ENCODE results near the gene TIMM44. TPM values are rescaled to one million over a fixed set of nuclear protein-coding genes. Genes with fewer than 3 reads are reported as not detected.
A peak's percentile ranks its signal among the peaks of the same experiment; 100 is the strongest.

TIMM44 gene
- polyA plus RNA-seq, 1 experiment, result 56.6 TPM

DNA sequence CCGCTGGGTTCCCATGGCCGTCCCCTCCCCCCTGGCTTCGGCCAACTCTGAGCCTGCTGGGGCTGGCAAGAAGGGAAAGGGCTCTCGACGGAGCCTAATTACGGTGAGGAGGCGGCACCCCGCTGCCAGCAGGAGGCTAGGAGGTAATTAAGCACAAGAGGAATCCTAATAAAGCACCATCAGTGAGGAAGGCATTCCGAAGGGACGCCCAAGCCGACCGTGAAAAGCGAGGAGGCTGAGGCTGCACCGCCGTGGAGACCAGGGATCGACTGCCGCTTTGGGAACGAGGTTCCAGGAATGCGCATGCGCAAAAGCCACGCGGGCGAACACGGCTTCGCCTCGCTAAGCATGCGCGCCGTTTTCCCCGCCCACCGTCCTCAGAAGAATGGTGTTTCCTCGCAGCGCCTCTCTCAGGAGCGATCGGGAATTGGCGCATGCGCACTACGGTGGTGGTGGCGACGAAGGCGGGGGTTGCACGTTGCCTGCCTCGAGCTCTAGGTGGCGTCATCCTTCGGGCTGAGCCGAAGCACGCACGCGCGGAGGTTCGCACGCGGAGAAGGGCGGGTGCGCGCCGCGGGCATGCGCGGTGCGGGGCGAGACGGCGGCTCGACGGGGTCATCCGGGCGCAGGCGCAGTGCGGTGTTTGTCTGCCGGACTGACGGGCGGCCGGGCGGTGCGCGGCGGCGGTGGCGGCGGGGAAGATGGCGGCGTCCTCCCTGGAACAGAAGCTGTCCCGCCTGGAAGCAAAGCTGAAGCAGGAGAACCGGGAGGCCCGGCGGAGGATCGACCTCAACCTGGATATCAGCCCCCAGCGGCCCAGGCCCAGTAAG, 40.0 kb downstream of the TIMM44 start, which contains the start of gene MAP2K7:
TSS of gene MAP2K7 (plus strand) at position 634 of the 830 bp plus-strand sequence. CDS start at position 702, 68 bp downstream.
- ChIA-PET CTCF (interaction anchor here (0.7 to 1.6 kb wide), 11 partner anchors 9 to 55 kb away, joined by 3 to 8 read pairs (median 4); partner anchors contain the start of gene TIMM44), POLR2A (interaction anchor here (1.0 to 1.3 kb wide), 2 partner anchors 16 to 34 kb away, joined by 3 read pairs; partner anchors contain the start of gene SNAPC2)
- peak; percentile 93 for DNase-seq (ENCODE audit: low read depth)
- TF ChIP-seq, protein P1, sequence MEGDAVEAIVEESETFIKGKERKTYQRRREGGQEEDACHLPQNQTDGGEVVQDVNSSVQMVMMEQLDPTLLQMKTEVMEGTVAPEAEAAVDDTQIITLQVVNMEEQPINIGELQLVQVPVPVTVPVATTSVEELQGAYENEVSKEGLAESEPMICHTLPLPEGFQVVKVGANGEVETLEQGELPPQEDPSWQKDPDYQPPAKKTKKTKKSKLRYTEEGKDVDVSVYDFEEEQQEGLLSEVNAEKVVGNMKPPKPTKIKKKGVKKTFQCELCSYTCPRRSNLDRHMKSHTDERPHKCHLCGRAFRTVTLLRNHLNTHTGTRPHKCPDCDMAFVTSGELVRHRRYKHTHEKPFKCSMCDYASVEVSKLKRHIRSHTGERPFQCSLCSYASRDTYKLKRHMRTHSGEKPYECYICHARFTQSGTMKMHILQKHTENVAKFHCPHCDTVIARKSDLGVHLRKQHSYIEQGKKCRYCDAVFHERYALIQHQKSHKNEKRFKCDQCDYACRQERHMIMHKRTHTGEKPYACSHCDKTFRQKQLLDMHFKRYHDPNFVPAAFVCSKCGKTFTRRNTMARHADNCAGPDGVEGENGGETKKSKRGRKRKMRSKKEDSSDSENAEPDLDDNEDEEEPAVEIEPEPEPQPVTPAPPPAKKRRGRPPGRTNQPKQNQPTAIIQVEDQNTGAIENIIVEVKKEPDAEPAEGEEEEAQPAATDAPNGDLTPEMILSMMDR (IDR thresholded peaks at IDR 0.05; ENCODE audit: insufficient read depth, low read depth, low read length), result peak; percentile 67
- Histone ChIP-seq H3K36me3 (ENCODE audit: control insufficient read depth, insufficient read depth, low read length) (peaks cover 8% of the 10 kb centered on the region), H3K4me3 (ENCODE audit: low read depth, low read length) (peak within 1 kb of the TSS; percentile 82), H3K27me3 (ENCODE audit: control insufficient read depth, insufficient read depth, low read length) (no peaks in the 10 kb centered on the region)

DNA sequence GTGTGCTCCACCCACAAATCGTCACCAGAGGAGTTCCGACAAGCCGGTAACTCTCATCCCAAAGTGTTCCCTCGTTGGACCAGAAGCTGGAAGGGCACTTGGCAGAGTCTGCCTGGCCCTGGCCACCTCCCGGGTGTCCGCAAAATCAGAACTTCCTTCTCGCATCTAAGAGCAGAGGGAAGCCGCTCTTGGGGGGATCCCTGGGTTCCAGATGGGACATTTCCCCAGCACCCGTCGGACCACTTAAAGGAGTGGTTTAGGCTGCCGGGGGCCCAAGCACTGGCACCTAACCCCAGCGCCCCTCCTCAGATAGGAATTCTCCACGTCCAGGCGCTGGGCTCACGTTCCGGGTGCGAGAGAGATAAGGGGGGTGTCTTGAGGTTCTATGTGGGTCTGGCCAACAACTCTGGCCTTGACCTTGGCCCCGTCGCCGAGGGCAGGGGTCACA, 40.6 kb downstream of the TIMM44 start:
- TF ChIP-seq, protein P1 (IDR thresholded peaks at IDR 0.05; ENCODE audit: insufficient read depth, low read depth, low read length), result no peak
- Histone ChIP-seq H3K4me3 (ENCODE audit: low read depth, low read length) (peak overlapping the region; percentile 45), H3K36me3 (ENCODE audit: control insufficient read depth, insufficient read depth, low read length) (peaks cover 8% of the 10 kb centered on the region), H3K27me3 (ENCODE audit: control insufficient read depth, insufficient read depth, low read length) (no peaks in the 10 kb centered on the region)
- no peak for DNase-seq (ENCODE audit: low read depth)
- ChIA-PET CTCF (interaction anchor here (0.9 to 1.2 kb wide), 4 partner anchors 8 to 20 kb away, joined by 3 to 5 read pairs (median 4); no protein-coding TSS in a partner anchor), POLR2A (interaction anchor here (1.3 kb wide), 1 partner anchor 34 kb away, joined by 3 read pairs; no protein-coding TSS in a partner anchor)

DNA sequence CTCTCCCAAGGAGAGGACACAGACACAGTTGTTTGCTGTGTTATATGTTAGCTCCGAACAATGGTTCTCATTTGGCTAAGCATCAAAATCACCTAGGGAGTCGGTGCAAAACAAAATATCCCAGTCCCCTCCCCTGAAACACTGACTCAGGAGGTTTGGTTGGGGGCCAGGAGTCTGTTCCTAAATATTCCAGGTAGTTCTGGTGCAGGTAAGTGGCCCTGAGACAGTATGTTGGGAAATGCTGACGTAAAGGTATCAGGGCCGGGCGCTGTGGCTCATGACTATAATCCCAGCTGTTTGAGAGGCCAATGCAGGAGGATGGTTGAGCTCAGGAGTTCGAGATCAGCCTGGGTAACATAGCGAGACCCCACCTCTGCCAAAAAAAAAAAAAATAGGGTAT, 42.1 kb downstream of the TIMM44 start:
- Histone ChIP-seq H3K4me3 (ENCODE audit: low read depth, low read length) (no peak overlapping the region), H3K27me3 (ENCODE audit: control insufficient read depth, insufficient read depth, low read length) (no peaks in the 10 kb centered on the region), H3K36me3 (ENCODE audit: control insufficient read depth, insufficient read depth, low read length) (peaks cover 8% of the 10 kb centered on the region)
- no peak for DNase-seq (ENCODE audit: low read depth)
- POLR2A ChIA-PET, result no interaction called here
- TF ChIP-seq, protein P1 (IDR thresholded peaks at IDR 0.05; ENCODE audit: insufficient read depth, low read depth, low read length), result no peak
- CTCF ChIA-PET, result interaction anchor here (1.3 to 1.5 kb wide), 2 partner anchors 32 to 101 kb away, joined by 3 to 4 read pairs; no protein-coding TSS in a partner anchor

DNA sequence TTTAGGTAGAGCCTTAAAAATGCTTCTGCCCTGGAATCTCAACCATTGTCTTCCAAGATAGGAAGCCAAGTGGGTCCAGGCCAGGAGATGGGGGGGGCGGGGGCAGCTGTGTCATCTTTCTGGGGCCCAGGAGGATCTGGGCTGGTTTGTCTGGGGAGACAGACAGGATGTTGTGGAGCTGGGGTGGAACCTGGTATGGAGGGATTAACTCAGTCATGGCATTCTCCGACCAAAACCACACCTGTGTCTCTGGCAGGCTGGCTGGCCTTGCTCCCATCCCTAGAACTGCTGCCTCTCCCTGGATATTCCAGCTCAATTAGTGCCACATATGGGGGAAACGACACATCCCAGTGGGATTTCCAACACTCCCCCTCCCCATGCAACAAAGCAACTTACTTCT, 42.5 kb downstream of the TIMM44 start:
- TF ChIP-seq, protein P1 (IDR thresholded peaks at IDR 0.05; ENCODE audit: insufficient read depth, low read depth, low read length), result no peak
- no peak for DNase-seq (ENCODE audit: low read depth)
- POLR2A ChIA-PET, result no interaction called here
- H3K27me3 ChIP-seq (ENCODE audit: control insufficient read depth, insufficient read depth, low read length), result no peaks in the 10 kb centered on the region
- CTCF ChIA-PET, result interaction anchor here (0.6 to 1.5 kb wide), 6 partner anchors 10 to 101 kb away, joined by 3 to 4 read pairs (median 3); no protein-coding TSS in a partner anchor
- peaks cover 7% of the 10 kb centered on the region for H3K36me3 ChIP-seq (ENCODE audit: control insufficient read depth, insufficient read depth, low read length)
- H3K4me3 ChIP-seq (ENCODE audit: low read depth, low read length), result no peak overlapping the region

DNA sequence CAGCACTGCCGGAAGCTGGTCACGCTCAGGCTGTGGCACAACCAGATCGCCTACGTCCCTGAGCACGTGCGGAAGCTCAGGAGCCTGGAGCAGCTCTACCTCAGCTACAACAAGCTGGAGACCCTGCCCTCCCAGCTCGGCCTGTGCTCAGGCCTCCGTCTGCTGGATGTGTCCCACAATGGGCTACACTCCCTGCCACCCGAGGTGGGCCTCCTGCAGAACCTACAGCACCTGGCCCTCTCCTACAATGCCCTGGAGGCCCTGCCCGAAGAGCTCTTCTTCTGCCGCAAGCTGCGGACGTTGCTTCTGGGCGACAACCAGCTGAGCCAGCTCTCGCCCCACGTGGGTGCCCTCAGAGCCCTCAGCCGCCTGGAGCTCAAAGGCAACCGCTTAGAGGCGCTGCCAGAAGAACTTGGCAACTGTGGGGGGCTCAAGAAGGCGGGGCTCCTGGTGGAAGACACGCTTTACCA, 43.0 kb downstream of the TIMM44 start:
- DNase-seq (ENCODE audit: low read depth), result no peak
- no peaks in the 10 kb centered on the region for H3K27me3 ChIP-seq (ENCODE audit: control insufficient read depth, insufficient read depth, low read length)
- peaks cover 5% of the 10 kb centered on the region for H3K36me3 ChIP-seq (ENCODE audit: control insufficient read depth, insufficient read depth, low read length)
- H3K4me3 ChIP-seq (ENCODE audit: low read depth, low read length), result no peak overlapping the region
- TF ChIP-seq, protein P1 (IDR thresholded peaks at IDR 0.05; ENCODE audit: insufficient read depth, low read depth, low read length), result no peak
- ChIA-PET POLR2A (no interaction called here), CTCF (interaction anchor here (0.6 to 1.3 kb wide), 5 partner anchors 10 to 46 kb away, joined by 3 to 4 read pairs (median 3); no protein-coding TSS in a partner anchor)
